Measurements from ENCODE around the gene RTKN. TPM values are rescaled to one million over a fixed set of nuclear protein-coding genes. Genes with fewer than 3 reads are reported as not detected.

The RTKN gene
- total and polyA plus RNA-seq, 10 of the 15 experiments (the other 5 are each of a cell fraction or from before 2014, with no cell fraction given) = 0.50 to 12.3 (median 5.4) TPM

DNA sequence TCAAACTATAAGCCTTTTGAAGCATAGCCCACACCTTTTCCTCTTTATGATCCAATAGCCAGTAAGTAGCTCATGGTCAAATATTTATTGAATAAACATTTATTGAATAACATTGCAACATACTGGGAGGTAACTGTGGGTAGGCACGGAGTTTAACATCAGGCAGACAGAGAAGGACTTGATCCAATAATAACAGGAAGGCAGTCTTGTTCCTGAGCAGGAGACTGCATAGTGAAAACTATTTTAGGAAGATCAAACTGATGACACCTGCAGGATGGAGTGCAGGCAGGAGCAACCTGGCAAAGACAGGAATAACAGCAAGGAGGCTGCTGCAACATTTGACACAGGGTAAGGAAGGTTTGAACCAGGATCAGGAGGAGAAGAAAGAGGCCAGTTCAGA lies 58.5 kb downstream of the RTKN start (continued):
- TF ChIP-seq, protein P1, sequence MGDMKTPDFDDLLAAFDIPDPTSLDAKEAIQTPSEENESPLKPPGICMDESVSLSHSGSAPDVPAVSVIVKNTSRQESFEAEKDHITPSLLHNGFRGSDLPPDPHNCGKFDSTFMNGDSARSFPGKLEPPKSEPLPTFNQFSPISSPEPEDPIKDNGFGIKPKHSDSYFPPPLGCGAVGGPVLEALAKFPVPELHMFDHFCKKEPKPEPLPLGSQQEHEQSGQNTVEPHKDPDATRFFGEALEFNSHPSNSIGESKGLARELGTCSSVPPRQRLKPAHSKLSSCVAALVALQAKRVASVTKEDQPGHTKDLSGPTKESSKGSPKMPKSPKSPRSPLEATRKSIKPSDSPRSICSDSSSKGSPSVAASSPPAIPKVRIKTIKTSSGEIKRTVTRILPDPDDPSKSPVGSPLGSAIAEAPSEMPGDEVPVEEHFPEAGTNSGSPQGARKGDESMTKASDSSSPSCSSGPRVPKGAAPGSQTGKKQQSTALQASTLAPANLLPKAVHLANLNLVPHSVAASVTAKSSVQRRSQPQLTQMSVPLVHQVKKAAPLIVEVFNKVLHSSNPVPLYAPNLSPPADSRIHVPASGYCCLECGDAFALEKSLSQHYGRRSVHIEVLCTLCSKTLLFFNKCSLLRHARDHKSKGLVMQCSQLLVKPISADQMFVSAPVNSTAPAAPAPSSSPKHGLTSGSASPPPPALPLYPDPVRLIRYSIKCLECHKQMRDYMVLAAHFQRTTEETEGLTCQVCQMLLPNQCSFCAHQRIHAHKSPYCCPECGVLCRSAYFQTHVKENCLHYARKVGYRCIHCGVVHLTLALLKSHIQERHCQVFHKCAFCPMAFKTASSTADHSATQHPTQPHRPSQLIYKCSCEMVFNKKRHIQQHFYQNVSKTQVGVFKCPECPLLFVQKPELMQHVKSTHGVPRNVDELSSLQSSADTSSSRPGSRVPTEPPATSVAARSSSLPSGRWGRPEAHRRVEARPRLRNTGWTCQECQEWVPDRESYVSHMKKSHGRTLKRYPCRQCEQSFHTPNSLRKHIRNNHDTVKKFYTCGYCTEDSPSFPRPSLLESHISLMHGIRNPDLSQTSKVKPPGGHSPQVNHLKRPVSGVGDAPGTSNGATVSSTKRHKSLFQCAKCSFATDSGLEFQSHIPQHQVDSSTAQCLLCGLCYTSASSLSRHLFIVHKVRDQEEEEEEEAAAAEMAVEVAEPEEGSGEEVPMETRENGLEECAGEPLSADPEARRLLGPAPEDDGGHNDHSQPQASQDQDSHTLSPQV (IDR thresholded peaks at IDR 0.05) = no peak
- no peak for TF ChIP-seq EGR1 (IDR thresholded peaks at IDR 0.05; ENCODE audit: borderline replicate concordance in 1 of 2, low read depth in 2 of 2, low read length in 2 of 2)
- no peak for TF ChIP-seq SRF (IDR thresholded peaks at IDR 0.05; ENCODE audit: low read depth in 2 of 2, low read length in 2 of 2)
- no peak for TF ChIP-seq HCFC1 (IDR thresholded peaks at IDR 0.05; ENCODE audit: low read length)
- TF ChIP-seq EP300 (IDR thresholded peaks at IDR 0.05; ENCODE audit: borderline replicate concordance in 1 of 2, control insufficient read depth in 1 of 2, low read depth in 2 of 2, low read length in 2 of 2) = no peak
- TF ChIP-seq GATAD2B (conservative IDR thresholded peaks at IDR 0.05; ENCODE audit: low read depth) = no peak

DNA sequence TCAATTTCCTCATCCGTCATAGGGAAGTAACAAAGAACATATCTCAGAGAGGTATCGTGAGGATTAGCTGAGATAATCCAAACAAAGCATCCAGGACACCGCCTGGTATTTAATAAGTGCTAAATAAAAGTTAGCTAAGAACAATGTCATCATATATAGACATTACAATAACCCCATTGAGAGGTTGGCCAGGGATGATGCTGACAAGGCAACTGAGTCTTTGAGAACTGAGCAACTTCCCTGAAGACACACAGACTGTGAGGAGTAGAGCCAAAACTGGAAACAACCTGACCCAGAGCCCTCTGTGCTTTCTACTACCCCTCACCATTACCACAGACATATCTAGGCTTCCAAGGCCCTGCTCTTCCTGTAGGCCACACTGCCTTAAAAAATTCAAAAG lies 60.0 kb downstream of the RTKN start:
- CTCF ChIA-PET = interaction anchor here (0.9 to 2.5 kb wide), 4 partner anchors 10 to 47 kb away, joined by 3 to 16 read pairs (median 4); no protein-coding TSS in a partner anchor
- FAIRE-seq (no peak), DNase-seq (ENCODE audit: low read depth, low spot score) (no peak), ATAC-seq (no peak)
- 99% methylated on average over 3 of the region's 3 CpGs for WGBS (ENCODE audit: insufficient coverage, insufficient replicate concordance, low lambda C conversion rate, missing lambda C conversion rate)
- Histone ChIP-seq H3K27me3 (replicated peaks in 1 of 2; ENCODE audit: control insufficient read depth in 2 of 2, insufficient read depth in 2 of 2, low read length in 1 of 2) (no peaks in the 10 kb centered on the region), H3K79me2 (ENCODE audit: control insufficient read depth, insufficient read depth, low read length) (peaks cover 11% of the 10 kb centered on the region), H3K4me2 (ENCODE audit: control insufficient read depth, insufficient read depth) (no peak overlapping the region), H3K4me1 (ENCODE audit: control insufficient read depth, insufficient read depth, low read length) (no peaks in the 10 kb centered on the region; the same call in 1 of the 2 replicates), H3K27ac (ENCODE audit: control insufficient read depth, insufficient read depth) (no peak overlapping the region), H3K9ac (ENCODE audit: control insufficient read depth, insufficient read depth, low read length) (no peak overlapping the region), H2AFZ (ENCODE audit: control insufficient read depth, low read depth, low read length) (no peak overlapping the region), H3K4me3 (no peak overlapping the region), H3K36me3 (ENCODE audit: control insufficient read depth in 2 of 2, insufficient read depth in 2 of 2, low read length in 1 of 2) (peaks cover 3 to 11% of the 10 kb centered on the region in 2 experiments; a peak in 3 of 4 replicates), H4K20me1 (ENCODE audit: control insufficient read depth, insufficient read depth) (peaks cover 7% of the 10 kb centered on the region; the same call in 1 of the 2 replicates), H3K9me3 (replicated peaks; ENCODE audit: control insufficient read depth, insufficient read depth, low read length) (no peaks in the 10 kb centered on the region)
- in situ Hi-C loops (cut with MboI) = no loop called here
- RAD21 ChIA-PET (ENCODE audit: unreplicated experiment) = interaction anchor here (2.4 kb wide), 1 partner anchor 10 kb away, joined by 9 read pairs; no protein-coding TSS in a partner anchor
- intact Hi-C loops (cut with micrococcal nuclease; ENCODE audit: unreplicated experiment) = no loop called here
- SMC1A ChIA-PET (ENCODE audit: uncharacterized antibody, unreplicated experiment) = interaction anchor here (1.0 to 1.1 kb wide), 2 partner anchors 9 to 15 kb away, joined by 4 to 6 read pairs; no protein-coding TSS in a partner anchor
- no TSS peak for BruUV-seq (replicated peaks)
- POLR2A ChIA-PET = interaction anchor here (0.7 kb wide), 1 partner anchor 10 kb away, joined by 4 read pairs; no protein-coding TSS in a partner anchor
- no peak for TF ChIP-seq MTA2 (IDR thresholded peaks at IDR 0.05; ENCODE audit: low read depth)
- no peak for TF ChIP-seq HDGF (IDR thresholded peaks at IDR 0.05)
- no peak for TF ChIP-seq JUND (IDR thresholded peaks at IDR 0.05; ENCODE audit: low read depth, low read length)
- no peak for TF ChIP-seq TCF7 (IDR thresholded peaks at IDR 0.05; ENCODE audit: borderline replicate concordance)
- TF ChIP-seq ZBED1 (IDR thresholded peaks at IDR 0.05; ENCODE audit: borderline replicate concordance) = no peak
- TF ChIP-seq TCF3 (IDR thresholded peaks at IDR 0.05; ENCODE audit: borderline replicate concordance, insufficient read depth, low read depth, low read length) = no peak
- TF ChIP-seq, protein P2, sequence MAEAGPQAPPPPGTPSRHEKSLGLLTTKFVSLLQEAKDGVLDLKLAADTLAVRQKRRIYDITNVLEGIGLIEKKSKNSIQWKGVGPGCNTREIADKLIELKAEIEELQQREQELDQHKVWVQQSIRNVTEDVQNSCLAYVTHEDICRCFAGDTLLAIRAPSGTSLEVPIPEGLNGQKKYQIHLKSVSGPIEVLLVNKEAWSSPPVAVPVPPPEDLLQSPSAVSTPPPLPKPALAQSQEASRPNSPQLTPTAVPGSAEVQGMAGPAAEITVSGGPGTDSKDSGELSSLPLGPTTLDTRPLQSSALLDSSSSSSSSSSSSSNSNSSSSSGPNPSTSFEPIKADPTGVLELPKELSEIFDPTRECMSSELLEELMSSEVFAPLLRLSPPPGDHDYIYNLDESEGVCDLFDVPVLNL (IDR thresholded peaks at IDR 0.05; ENCODE audit: low read depth, low read length) = no peak
- no peak for TF ChIP-seq IKZF1 (conservative IDR thresholded peaks at IDR 0.05)
- no peak for TF ChIP-seq RBBP5 (conservative IDR thresholded peaks at IDR 0.05)
- TF ChIP-seq MYC (IDR thresholded peaks at IDR 0.05; ENCODE audit: insufficient read depth, insufficient read length, insufficient replicate concordance, low read length, severe bottlenecking) = no peak
- no peak for TF ChIP-seq SREBF1 (IDR thresholded peaks at IDR 0.05; ENCODE audit: low read length)
- no peak for TF ChIP-seq CBX5 (IDR thresholded peaks at IDR 0.05; ENCODE audit: low read depth)
- no peak for TF ChIP-seq SRF (IDR thresholded peaks at IDR 0.05; ENCODE audit: low read depth in 2 of 2, low read length in 2 of 2)
- TF ChIP-seq EGR1 (IDR thresholded peaks at IDR 0.05; ENCODE audit: borderline replicate concordance in 1 of 2, low read depth in 2 of 2, low read length in 2 of 2) = no peak
- TF ChIP-seq CHD2 (IDR thresholded peaks at IDR 0.05; ENCODE audit: borderline replicate concordance, low read depth, low read length) = no peak
